DND-41 (cell line): Measurements from ENCODE around the gene URB1.

Source experiments
- CTCF ChIP-seq: IDR thresholded peaks from 2 replicates; pipeline ENCODE4 v1.5.1; 2012; ENCODE audit warnings: borderline replicate concordance, low read length, moderate library complexity, mild to moderate bottlenecking; ENCODE audit not compliant: poor library complexity, severe bottlenecking; ENCODE audit errors: extremely low read depth
- EZH2 ChIP-seq: IDR thresholded peaks from 3 replicates; pipeline ENCODE4 v1.6.1; 2012; ENCODE audit warnings: borderline replicate concordance, low read depth, mild to moderate bottlenecking, moderate library complexity, low read length, inconsistent platforms; ENCODE audit not compliant: severe bottlenecking

- no peak for TF ChIP-seq CTCF
- TF ChIP-seq EZH2 = no peak
Observed at GRCh38 chr21:32322676-32323075, 70.1 kb downstream of the URB1 start.
